Small intestine (tissue), 7 donors: ENCODE data around the gene SPINK1. TPM values are rescaled to one million over a fixed set of nuclear protein-coding genes. Genes with fewer than 3 reads are reported as not detected.
A peak's percentile ranks its signal among the peaks of the same experiment; 100 is the strongest.
"Not testable (repeated sequence)": the region's sequence is repeated elsewhere in the genome, so short reads cannot be mapped to it uniquely, and the experiment has no call there.

Experiments
- DNase-seq, 2 donors: peaks; one replicate each; pipeline versions ENCODE4 v3.0.0 to v3.0.0-alpha.2; 2013
- FAIRE-seq: peaks from 2 replicates; lab custom pipeline; 2012; peaks lifted over from hg19 to GRCh38; lab: Jason Lieb, UNC
- H3K27ac ChIP-seq, 3 donors: one replicate each; pipeline ENCODE4 v1.5.1; 2013; ENCODE audit warnings: low read length in 2 of 3, mild to moderate bottlenecking in 2 of 3, control low read depth in 1 of 3, inconsistent platforms in 1 of 3, low read depth in 1 of 3, moderate library complexity in 1 of 3
- H3K27me3 ChIP-seq, 3 donors: one replicate each; pipeline ENCODE4 v1.6.1; 2013; ENCODE audit warnings: low read length in 3 of 3, inconsistent platforms in 1 of 3; ENCODE audit not compliant: control insufficient read depth in 3 of 3, insufficient read depth in 3 of 3
- H3K36me3 ChIP-seq, 3 donors: one replicate each; pipeline ENCODE4 v1.6.1; 2013; ENCODE audit warnings: low read length in 3 of 3, inconsistent platforms in 1 of 3, low read depth in 1 of 3, mild to moderate bottlenecking in 1 of 3, moderate library complexity in 1 of 3; ENCODE audit not compliant: control insufficient read depth in 3 of 3, insufficient read depth in 2 of 3
- H3K4me1 ChIP-seq, 3 donors: one replicate each; pipeline ENCODE4 v1.6.1; 2013; ENCODE audit warnings: low read length in 2 of 3, inconsistent platforms in 1 of 3, low read depth in 1 of 3, mild to moderate bottlenecking in 1 of 3, moderate library complexity in 1 of 3; ENCODE audit not compliant: control insufficient read depth in 3 of 3, insufficient read depth in 2 of 3
- H3K4me3 ChIP-seq, 3 donors: one replicate each; pipeline ENCODE4 v1.5.1; 2013; ENCODE audit warnings: low read length in 3 of 3, control low read depth in 1 of 3, inconsistent platforms in 1 of 3, low read depth in 1 of 3, mild to moderate bottlenecking in 1 of 3, moderate library complexity in 1 of 3
- H3K9me3 ChIP-seq, 2 donors: one replicate each; pipeline ENCODE4 v1.6.1; 2013; ENCODE audit warnings: low read depth in 1 of 2, low read length in 1 of 2; ENCODE audit not compliant: control insufficient read depth in 2 of 2, insufficient read depth in 1 of 2
- WGBS, 3 donors: extraction: QIAGEN DNeasy Blood & Tissue Kit; methylation state at CpG; one replicate each; pipeline ENCODE4 v1.1.7; 2013; 5-methylcytosine and 5-hydroxymethylcytosine counted together
- polyA plus RNA-seq, 4 donors: library from polyadenylated mRNA; stranded (reverse) in 3 of 4; unstranded in 1 of 4; fragments of 200-250 nt in 3 of 4; fragments of 120-200 nt in 1 of 4; gene quantifications; one replicate each; pipeline versions ENCODE4 v1.2.1 to v1.2.3, GENCODE V29; 2013
- donor health status: healthy with polysubstance abuse.
- donor health status: control.
- donor health status: control.
- donor health status: Bipolar disorder and iron deficiency.
- donor health status: healthy.

SPINK1 gene
- polyA plus RNA-seq, 4 donors, result 258 to 1,597 (median 831) TPM

- not testable (repeated sequence) for H3K27ac ChIP-seq, H3K27me3 ChIP-seq, DNase-seq, H3K4me3 ChIP-seq, H3K36me3 ChIP-seq, FAIRE-seq, H3K9me3 ChIP-seq
- H3K4me1 ChIP-seq, result peaks cover 0 to 17% (median 0%) of the 10 kb centered on the region in 3 donors
- 40 to 70% (median 51%) methylated on average over 5 of the region's 5 CpGs for WGBS, 3 donors
Measured at GRCh38 chr5:147827017-147827416, 4.5 kb downstream of the SPINK1 start.

GRCh38 chr5:147826361-147826760 lies 5.1 kb downstream of the SPINK1 start:
- no peak for FAIRE-seq
- H3K4me3 ChIP-seq, result no peak overlapping the region
- peaks cover 0 to 10% (median 0%) of the 10 kb centered on the region in 3 donors for H3K36me3 ChIP-seq
- peaks cover 0 to 13% (median 0%) of the 10 kb centered on the region in 3 donors for H3K4me1 ChIP-seq
- H3K9me3 ChIP-seq, result no peaks in the 10 kb centered on the region
- no peak overlapping the region for H3K27ac ChIP-seq
- DNase-seq, result no peak
- H3K27me3 ChIP-seq, result no peaks in the 10 kb centered on the region
- WGBS, 3 donors, result 13 to 40% (median 37%) methylated on average over 2 of the region's 2 CpGs

- H3K9me3 ChIP-seq, result no peaks in the 10 kb centered on the region
- H3K27me3 ChIP-seq, result no peaks in the 10 kb centered on the region
- H3K27ac ChIP-seq, result peak overlapping the region in 1 of 3 donors; percentile 5
- H3K4me1 ChIP-seq, result peaks cover 0 to 9% (median 0%) of the 10 kb centered on the region in 3 donors
- H3K36me3 ChIP-seq, result peaks cover 0 to 10% (median 0%) of the 10 kb centered on the region in 3 donors
- 14 to 44% (median 41%) methylated on average over 4 of the region's 4 CpGs for WGBS, 3 donors
- DNase-seq (peak; percentile 55 to 72), FAIRE-seq (no peak)
- H3K4me3 ChIP-seq, result no peak overlapping the region
Measured at GRCh38 chr5:147822686-147823491, 8.6 kb downstream of the SPINK1 start.

GRCh38 chr5:147822222-147822621 lies 9.2 kb downstream of the SPINK1 start:
- not testable (repeated sequence) for H3K9me3 ChIP-seq, H3K4me3 ChIP-seq, DNase-seq, H3K27me3 ChIP-seq, H3K27ac ChIP-seq, H3K4me1 ChIP-seq, FAIRE-seq
- 83 to 86% (median 83%) methylated on average over 3 of the region's 3 CpGs for WGBS, 3 donors
- peaks cover 0 to 10% (median 0%) of the 10 kb centered on the region in 3 donors for H3K36me3 ChIP-seq

GRCh38 chr5:147821766-147822165 lies 9.7 kb downstream of the SPINK1 start:
- DNase-seq, result no peak
- 85 to 94% (median 85%) methylated on average over 5 of the region's 5 CpGs for WGBS, 3 donors
- H3K27ac ChIP-seq, result no peak overlapping the region

GRCh38 chr5:147819261-147819770 lies 12.2 kb downstream of the SPINK1 start:
- H3K4me3 ChIP-seq, result no peak overlapping the region
- H3K36me3 ChIP-seq, result peaks cover 0 to 7% (median 0%) of the 10 kb centered on the region in 3 donors
- DNase-seq (no peak), FAIRE-seq (peak; percentile 5)
- H3K27ac ChIP-seq, result no peak overlapping the region
- WGBS, 3 donors, result 35 to 58% (median 54%) methylated on average over 1 of the region's 1 CpG
- H3K9me3 ChIP-seq, result no peaks in the 10 kb centered on the region
- H3K4me1 ChIP-seq, result peaks cover 0 to 9% (median 0%) of the 10 kb centered on the region in 3 donors
- H3K27me3 ChIP-seq, result no peaks in the 10 kb centered on the region

More at GRCh38 chr5:147821766-147822165, 9.7 kb downstream of the SPINK1 start:
- Histone ChIP-seq H3K27me3 (no peaks in the 10 kb centered on the region), H3K9me3 (no peaks in the 10 kb centered on the region), H3K4me1 (peaks cover 0 to 9% (median 0%) of the 10 kb centered on the region in 3 donors), H3K4me3 (no peak overlapping the region), H3K36me3 (peaks cover 0 to 7% (median 0%) of the 10 kb centered on the region in 3 donors)
- no peak for FAIRE-seq

GRCh38 chr5:147818290-147818689 lies 13.2 kb downstream of the SPINK1 start:
- Histone ChIP-seq H3K27me3 (no peaks in the 10 kb centered on the region), H3K4me1 (peaks cover 0 to 5% (median 0%) of the 10 kb centered on the region in 3 donors), H3K9me3 (no peaks in the 10 kb centered on the region), H3K4me3 (no peak overlapping the region), H3K27ac (no peak overlapping the region), H3K36me3 (peaks cover 0 to 7% (median 0%) of the 10 kb centered on the region in 3 donors)
- DNase-seq, result no peak
- no peak for FAIRE-seq
- WGBS, 3 donors, result 54 to 83% (median 70%) methylated on average over 1 of the region's 1 CpG

- 79 to 93% (median 86%) methylated on average over 1 of the region's 1 CpG for WGBS, 3 donors
- H3K4me3 ChIP-seq, result no peak overlapping the region
- no peak for FAIRE-seq
- no peak overlapping the region for H3K27ac ChIP-seq
- H3K4me1 ChIP-seq, result no peaks in the 10 kb centered on the region
- no peaks in the 10 kb centered on the region for H3K9me3 ChIP-seq
- DNase-seq, result no peak
- H3K27me3 ChIP-seq, result no peaks in the 10 kb centered on the region
- H3K36me3 ChIP-seq, result no peaks in the 10 kb centered on the region
Measured at GRCh38 chr5:147813696-147814095, 17.8 kb downstream of the SPINK1 start.
